ENCODE results near the gene PAEP. TPM values are rescaled to one million over a fixed set of nuclear protein-coding genes. Genes with fewer than 3 reads are reported as not detected.

The PAEP gene
- polyA plus RNA-seq, 1 donor (not counting 4 experiments of a cell fraction or from before 2014, with no cell fraction given): not detected

DNA sequence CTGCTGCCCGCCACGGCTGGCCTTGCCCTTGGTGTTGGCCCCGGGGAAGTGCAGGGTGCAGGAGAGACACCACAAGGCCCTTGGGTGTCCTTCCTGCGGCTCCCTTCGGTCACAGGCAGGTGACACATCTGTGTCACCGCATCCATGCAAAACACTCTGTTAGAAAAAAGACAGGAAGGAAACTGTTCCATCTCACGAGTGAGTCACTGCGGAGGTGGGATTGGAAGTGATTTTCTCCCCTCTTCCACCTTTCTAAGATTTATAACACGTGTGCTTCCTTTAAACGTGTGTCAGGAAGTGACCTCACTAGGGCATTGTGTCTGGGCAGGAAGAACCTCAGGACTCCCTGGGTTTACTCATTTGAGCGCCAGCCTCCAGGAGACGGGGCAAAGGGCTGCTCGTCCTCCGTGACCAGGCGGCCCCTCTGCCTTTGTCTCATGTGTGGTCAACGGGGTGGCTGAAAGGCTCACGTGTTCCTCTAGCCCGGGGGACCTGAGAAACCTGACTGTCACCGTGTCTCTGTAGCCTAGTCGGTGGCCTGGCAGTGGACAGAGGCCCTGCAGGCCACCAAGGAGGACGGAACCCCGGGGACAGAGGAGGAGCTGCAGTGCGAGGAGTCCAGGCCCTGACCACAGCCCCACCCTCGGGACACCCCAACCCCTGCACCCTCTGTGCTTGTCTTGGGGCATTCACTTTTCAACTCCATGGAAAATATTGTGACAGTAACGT lies 45.3 kb upstream of the PAEP start:
- Histone ChIP-seq H3K4me3 (ENCODE audit: control insufficient read depth in 2 of 3, extremely low read depth in 1 of 3, insufficient read depth in 2 of 3, low read depth in 1 of 3, low read length in 3 of 3) (no peak overlapping the region), H3K9me1 (ENCODE audit: control insufficient read depth, extremely low read depth, insufficient read depth, low read length) (no peaks in the 10 kb centered on the region), H4K20me1 (ENCODE audit: control insufficient read depth, extremely low read depth, insufficient read depth, low read length) (no peaks in the 10 kb centered on the region), H3K9ac (ENCODE audit: control insufficient read depth, extremely low read depth, insufficient read depth, low read length) (no peak overlapping the region), H2AFZ (ENCODE audit: control insufficient read depth, low read length) (no peak overlapping the region), H3K79me2 (ENCODE audit: control insufficient read depth, insufficient read depth, low read length) (no peaks in the 10 kb centered on the region), H3K9me3 (ENCODE audit: control insufficient read depth, low read depth, low read length) (no peaks in the 10 kb centered on the region), H3K36me3 (ENCODE audit: control insufficient read depth in 2 of 2, extremely low read depth in 1 of 2, insufficient read depth in 2 of 2, low read length in 2 of 2) (no peaks in the 10 kb centered on the region), H3K4me1 (ENCODE audit: control insufficient read depth, extremely low read depth, insufficient read depth, low read length) (peaks cover 9% of the 10 kb centered on the region), H3K4me2 (ENCODE audit: control insufficient read depth, extremely low read depth, insufficient read depth, low read depth, low read length) (no peak overlapping the region), H3K27me3 (ENCODE audit: control insufficient read depth, extremely low read depth, insufficient read depth, low read length) (peaks cover 4% of the 10 kb centered on the region), H3K27ac (ENCODE audit: control insufficient read depth, insufficient read depth, low read length) (no peak overlapping the region)
- TF ChIP-seq, protein P1, sequence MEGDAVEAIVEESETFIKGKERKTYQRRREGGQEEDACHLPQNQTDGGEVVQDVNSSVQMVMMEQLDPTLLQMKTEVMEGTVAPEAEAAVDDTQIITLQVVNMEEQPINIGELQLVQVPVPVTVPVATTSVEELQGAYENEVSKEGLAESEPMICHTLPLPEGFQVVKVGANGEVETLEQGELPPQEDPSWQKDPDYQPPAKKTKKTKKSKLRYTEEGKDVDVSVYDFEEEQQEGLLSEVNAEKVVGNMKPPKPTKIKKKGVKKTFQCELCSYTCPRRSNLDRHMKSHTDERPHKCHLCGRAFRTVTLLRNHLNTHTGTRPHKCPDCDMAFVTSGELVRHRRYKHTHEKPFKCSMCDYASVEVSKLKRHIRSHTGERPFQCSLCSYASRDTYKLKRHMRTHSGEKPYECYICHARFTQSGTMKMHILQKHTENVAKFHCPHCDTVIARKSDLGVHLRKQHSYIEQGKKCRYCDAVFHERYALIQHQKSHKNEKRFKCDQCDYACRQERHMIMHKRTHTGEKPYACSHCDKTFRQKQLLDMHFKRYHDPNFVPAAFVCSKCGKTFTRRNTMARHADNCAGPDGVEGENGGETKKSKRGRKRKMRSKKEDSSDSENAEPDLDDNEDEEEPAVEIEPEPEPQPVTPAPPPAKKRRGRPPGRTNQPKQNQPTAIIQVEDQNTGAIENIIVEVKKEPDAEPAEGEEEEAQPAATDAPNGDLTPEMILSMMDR (optimal IDR thresholded peaks at IDR 0.05 in 1 of 3, IDR thresholded peaks at IDR 0.05 in 1 of 3, conservative IDR thresholded peaks at IDR 0.05 in 1 of 3; ENCODE audit: extremely low read depth in 1 of 3, insufficient read depth in 2 of 3, low read length in 3 of 3): no peak
- no peak for TF ChIP-seq EZH2 (IDR thresholded peaks at IDR 0.05; ENCODE audit: low read length)
- DNase-seq (ENCODE audit: low read depth, low spot score) (no peak), FAIRE-seq (no peak)
- dilution Hi-C loops (cut with MboI; ENCODE audit: extremely low pct_ligation_motif_present, low sequenced_read_pairs): no loop called here

- H3K9me3 ChIP-seq (ENCODE audit: control insufficient read depth, low read depth, low read length): no peaks in the 10 kb centered on the region
- no peak overlapping the region for H3K4me3 ChIP-seq (ENCODE audit: control insufficient read depth in 2 of 3, extremely low read depth in 1 of 3, insufficient read depth in 2 of 3, low read depth in 1 of 3, low read length in 3 of 3)
- no peak overlapping the region for H2AFZ ChIP-seq (ENCODE audit: control insufficient read depth, low read length)
- no peaks in the 10 kb centered on the region for H3K36me3 ChIP-seq (ENCODE audit: control insufficient read depth in 2 of 2, extremely low read depth in 1 of 2, insufficient read depth in 2 of 2, low read length in 2 of 2)
- peaks cover 4% of the 10 kb centered on the region for H3K27me3 ChIP-seq (ENCODE audit: control insufficient read depth, extremely low read depth, insufficient read depth, low read length)
- H3K9ac ChIP-seq (ENCODE audit: control insufficient read depth, extremely low read depth, insufficient read depth, low read length): no peak overlapping the region
- no peak overlapping the region for H3K4me2 ChIP-seq (ENCODE audit: control insufficient read depth, extremely low read depth, insufficient read depth, low read depth, low read length)
- DNase-seq (ENCODE audit: low read depth, low spot score) (no peak), FAIRE-seq (no peak)
- H3K4me1 ChIP-seq (ENCODE audit: control insufficient read depth, extremely low read depth, insufficient read depth, low read length): peaks cover 2% of the 10 kb centered on the region
- no peaks in the 10 kb centered on the region for H3K79me2 ChIP-seq (ENCODE audit: control insufficient read depth, insufficient read depth, low read length)
- dilution Hi-C loops (cut with MboI; ENCODE audit: extremely low pct_ligation_motif_present, low sequenced_read_pairs): no loop called here
- no peaks in the 10 kb centered on the region for H3K9me1 ChIP-seq (ENCODE audit: control insufficient read depth, extremely low read depth, insufficient read depth, low read length)
- H4K20me1 ChIP-seq (ENCODE audit: control insufficient read depth, extremely low read depth, insufficient read depth, low read length): no peaks in the 10 kb centered on the region
- TF ChIP-seq, protein P1 (optimal IDR thresholded peaks at IDR 0.05 in 1 of 3, IDR thresholded peaks at IDR 0.05 in 1 of 3, conservative IDR thresholded peaks at IDR 0.05 in 1 of 3; ENCODE audit: extremely low read depth in 1 of 3, insufficient read depth in 2 of 3, low read length in 3 of 3): no peak
- TF ChIP-seq EZH2 (IDR thresholded peaks at IDR 0.05; ENCODE audit: low read length): no peak
- no peak overlapping the region for H3K27ac ChIP-seq (ENCODE audit: control insufficient read depth, insufficient read depth, low read length)
Measured at GRCh38 chr9:135517407-135517822, 44.1 kb upstream of the PAEP start.
